Measurements from ENCODE around the gene TEC.

- TF ChIP-seq TAF1 (IDR thresholded peaks at IDR 0.05; ENCODE audit: borderline replicate concordance, insufficient read depth, low read length) (no peak), SIN3A (IDR thresholded peaks at IDR 0.05; ENCODE audit: borderline replicate concordance, insufficient read depth, low read length) (no peak), POLR2AphosphoS5 (IDR thresholded peaks at IDR 0.05; ENCODE audit: low read depth, low read length) (no peak), REST (IDR thresholded peaks at IDR 0.05; ENCODE audit: insufficient read depth in 1 of 2, low read depth in 2 of 2, low read length in 2 of 2) (no peak), FOXP2 (optimal IDR thresholded peaks at IDR 0.05; ENCODE audit: borderline replicate concordance, extremely low read depth, extremely low read length, insufficient read depth) (no peak)
These were observed 149.5 kb downstream of the TEC start for GRCh38 chr4:48120132-48120531.
